WI38 (cell line): Measurements from ENCODE around the gene GRK3.

Source experiments
- H3K4me3 ChIP-seq: 2 replicates; pipeline ENCODE4 v1.5.1; 2011; ENCODE audit warnings: low read depth, mild to moderate bottlenecking, control low read depth, low read length
- TF ChIP-seq, protein P1 (sequence below): IDR thresholded peaks from 2 replicates; pipeline ENCODE4 v1.5.1; 2012; ENCODE audit warnings: low read depth, mild to moderate bottlenecking, control low read depth, low read length

GRK3 gene

DNA sequence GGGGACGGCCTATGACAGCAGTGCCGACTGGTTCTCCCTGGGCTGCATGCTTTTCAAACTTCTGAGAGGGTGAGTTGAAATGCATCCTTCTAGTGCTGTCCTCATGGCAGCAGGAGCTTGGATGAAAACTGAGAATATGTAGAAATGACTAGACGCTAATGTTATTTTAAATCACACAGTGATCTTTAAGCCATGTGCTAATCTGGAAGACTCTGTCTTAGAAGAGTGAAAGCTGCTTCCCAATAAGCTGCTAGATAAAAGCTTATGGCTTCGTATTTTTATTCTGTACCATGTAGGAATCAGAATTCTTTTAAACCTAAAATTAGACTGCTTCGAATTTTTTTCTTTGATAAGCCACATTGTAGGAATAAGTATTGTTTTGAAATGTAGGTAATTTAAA, 130.7 kb downstream of the GRK3 start:
- H3K4me3 ChIP-seq: no peak overlapping the region
- TF ChIP-seq, protein P1, sequence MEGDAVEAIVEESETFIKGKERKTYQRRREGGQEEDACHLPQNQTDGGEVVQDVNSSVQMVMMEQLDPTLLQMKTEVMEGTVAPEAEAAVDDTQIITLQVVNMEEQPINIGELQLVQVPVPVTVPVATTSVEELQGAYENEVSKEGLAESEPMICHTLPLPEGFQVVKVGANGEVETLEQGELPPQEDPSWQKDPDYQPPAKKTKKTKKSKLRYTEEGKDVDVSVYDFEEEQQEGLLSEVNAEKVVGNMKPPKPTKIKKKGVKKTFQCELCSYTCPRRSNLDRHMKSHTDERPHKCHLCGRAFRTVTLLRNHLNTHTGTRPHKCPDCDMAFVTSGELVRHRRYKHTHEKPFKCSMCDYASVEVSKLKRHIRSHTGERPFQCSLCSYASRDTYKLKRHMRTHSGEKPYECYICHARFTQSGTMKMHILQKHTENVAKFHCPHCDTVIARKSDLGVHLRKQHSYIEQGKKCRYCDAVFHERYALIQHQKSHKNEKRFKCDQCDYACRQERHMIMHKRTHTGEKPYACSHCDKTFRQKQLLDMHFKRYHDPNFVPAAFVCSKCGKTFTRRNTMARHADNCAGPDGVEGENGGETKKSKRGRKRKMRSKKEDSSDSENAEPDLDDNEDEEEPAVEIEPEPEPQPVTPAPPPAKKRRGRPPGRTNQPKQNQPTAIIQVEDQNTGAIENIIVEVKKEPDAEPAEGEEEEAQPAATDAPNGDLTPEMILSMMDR: no peak

DNA sequence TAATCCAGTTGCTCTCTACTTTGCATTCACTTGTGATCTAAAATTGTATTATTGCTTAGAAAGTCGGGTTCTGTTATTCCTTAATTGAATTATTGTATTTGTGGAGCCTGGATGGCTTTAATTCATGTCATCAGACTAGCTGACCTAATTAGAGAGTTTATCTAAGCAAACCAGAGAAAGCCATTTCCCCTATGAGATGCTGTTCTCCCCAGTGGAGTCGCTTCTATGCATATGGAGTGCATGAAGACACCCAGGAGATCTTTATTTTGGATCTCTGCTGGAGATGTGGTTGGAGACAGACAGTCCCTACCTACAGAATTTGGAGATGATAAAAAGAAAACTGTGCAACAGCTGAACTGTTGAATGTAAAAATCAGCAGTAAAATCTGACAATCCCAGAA, 132.3 kb downstream of the GRK3 start:
- no peak overlapping the region for H3K4me3 ChIP-seq
- TF ChIP-seq, protein P1: no peak

DNA sequence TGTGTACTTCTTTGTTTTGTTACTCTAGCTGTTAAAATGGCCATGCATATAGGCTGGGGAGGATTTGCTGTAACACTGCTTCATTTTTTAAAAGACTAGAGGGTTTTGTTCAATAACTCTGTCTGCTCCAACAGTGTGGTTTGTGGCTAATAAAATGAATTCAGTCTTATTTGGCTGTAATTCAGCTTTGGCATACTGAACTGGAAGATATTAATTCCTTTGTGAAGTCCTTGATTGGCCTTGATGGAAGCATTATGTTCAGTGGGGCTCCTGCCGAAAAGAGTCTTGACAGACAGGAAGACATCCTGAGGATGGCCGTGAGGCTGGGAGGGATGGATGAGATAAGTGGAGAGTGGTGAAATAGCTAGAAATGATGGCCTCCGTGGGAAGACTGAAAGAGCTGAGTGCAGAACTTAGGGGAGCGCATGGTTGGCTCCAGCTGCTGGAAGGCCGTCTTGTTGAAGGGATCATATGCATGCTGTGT, 132.7 kb downstream of the GRK3 start:
- TF ChIP-seq, protein P1: no peak
- H3K4me3 ChIP-seq: no peak overlapping the region

DNA sequence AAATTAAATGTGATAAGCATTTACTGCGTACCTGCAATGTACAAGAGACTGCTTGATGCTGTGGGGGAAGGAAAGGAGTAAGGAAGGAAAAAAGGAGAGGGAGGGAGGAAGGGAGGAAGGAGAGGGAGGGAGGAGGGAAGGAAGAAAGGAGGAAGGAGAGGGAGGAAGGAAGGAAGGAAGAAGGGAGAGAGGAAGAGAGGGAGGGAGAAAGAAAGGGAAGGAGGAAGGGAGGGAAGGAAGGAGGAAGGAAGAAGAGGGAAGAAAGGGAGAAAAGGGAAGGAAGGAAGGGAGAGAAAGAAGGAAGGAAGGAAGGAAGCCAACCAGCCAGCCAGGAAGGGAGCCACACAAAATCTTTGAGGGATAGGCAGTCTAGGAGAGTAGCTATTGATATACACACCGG, 133.5 kb downstream of the GRK3 start:
- TF ChIP-seq, protein P1: no peak

DNA sequence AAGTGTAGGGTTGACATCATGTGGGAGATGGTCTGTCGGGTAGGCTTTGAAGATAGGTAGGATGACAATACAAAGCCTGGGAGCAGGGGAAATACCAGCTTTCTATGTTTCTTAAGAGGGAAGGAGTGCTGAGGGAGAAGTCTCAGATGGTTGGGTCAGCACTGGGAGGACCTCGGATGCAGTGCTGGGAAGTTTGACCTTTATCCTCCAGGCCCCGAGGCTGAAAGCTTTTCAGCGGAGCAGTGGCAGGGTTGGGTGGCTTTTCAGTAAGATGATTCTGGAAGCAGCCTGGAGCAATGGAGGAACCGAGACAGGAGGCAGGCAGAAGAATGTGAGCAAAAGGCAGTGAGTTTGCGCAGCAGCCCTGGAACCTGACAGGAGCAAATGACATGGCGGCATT, 134.0 kb downstream of the GRK3 start:
- TF ChIP-seq, protein P1: no peak
- no peak overlapping the region for H3K4me3 ChIP-seq

More for the DNA sequence above, 133.5 kb downstream of the GRK3 start:
- no peak overlapping the region for H3K4me3 ChIP-seq

DNA sequence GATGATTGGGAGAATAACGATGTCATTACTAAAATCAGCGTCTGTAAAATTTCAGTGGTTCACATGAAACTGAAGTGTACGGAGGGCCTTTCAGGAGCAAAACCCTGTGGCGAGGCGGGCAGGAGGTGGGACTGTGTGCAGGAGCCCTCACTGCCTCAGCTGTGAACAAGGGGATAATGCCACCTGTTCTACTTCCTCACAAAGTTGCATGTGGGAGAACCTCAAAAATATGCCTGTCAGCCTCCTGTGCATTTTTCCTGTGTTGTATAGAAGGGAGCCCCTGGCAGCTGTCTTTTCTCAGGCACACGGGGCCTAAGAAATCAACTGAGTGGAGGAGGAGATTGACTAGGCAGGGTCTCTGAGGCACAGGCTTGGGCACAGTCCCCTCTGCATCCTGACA, 134.5 kb downstream of the GRK3 start:
- TF ChIP-seq, protein P1: no peak
- H3K4me3 ChIP-seq: no peak overlapping the region

DNA sequence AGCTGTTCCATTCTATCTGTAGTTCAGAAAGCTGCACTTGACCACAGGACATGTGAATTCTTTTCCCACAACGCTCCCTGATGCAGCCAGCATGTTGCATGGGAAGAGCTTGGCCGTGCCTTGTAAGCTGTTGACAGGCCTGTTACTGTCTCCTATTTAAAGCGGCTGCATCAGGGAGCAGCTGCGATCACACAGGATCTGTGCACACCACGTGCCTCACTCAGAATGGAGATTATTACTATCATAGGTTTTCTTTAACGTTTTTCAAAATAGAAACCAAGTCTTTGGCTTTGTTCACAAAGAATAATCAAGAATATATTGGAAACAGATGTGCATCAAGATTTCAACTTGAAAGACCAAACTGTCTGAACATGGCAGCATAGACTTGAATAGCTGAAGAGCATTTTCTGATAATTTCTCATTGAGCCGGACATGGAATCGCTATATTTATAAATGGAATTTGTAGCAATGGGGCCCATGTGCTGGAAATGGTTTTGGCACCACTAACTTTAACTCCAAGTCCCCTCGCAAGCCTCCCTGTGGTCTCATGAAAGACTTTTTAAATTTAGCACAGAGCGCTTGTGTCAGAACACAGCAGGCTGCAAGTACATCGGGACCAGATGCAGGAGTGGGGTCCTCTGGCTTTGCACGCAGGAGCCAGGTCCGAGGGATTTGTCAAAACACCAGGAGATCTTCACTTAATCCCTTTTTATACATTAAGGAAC, 136.7 kb downstream of the GRK3 start:
- TF ChIP-seq, protein P1: no peak
- no peak overlapping the region for H3K4me3 ChIP-seq
